H54 (cell line): ENCODE results near the gene PRRG1.
A peak's percentile ranks its signal among the peaks of the same experiment; 100 is the strongest.
"Not testable (repeated sequence)": the region's sequence is repeated elsewhere in the genome, so short reads cannot be mapped to it uniquely, and the experiment has no call there.

Experiments used
- DNase-seq: peaks from one replicate; pipeline ENCODE4 v3.0.0; 2011; ENCODE audit warnings: low spot score, mixed read lengths; ENCODE audit not compliant: insufficient read length
- FAIRE-seq: peaks from 3 replicates; lab custom pipeline; 2011; peaks lifted over from hg19 to GRCh38; lab: Jason Lieb, UNC
- POLR2A ChIP-seq: IDR thresholded peaks from 2 replicates; pipeline ENCODE4 v1.6.1; 2011; ENCODE audit warnings: low read depth, mild to moderate bottlenecking, low read length

PRRG1 gene

DNA sequence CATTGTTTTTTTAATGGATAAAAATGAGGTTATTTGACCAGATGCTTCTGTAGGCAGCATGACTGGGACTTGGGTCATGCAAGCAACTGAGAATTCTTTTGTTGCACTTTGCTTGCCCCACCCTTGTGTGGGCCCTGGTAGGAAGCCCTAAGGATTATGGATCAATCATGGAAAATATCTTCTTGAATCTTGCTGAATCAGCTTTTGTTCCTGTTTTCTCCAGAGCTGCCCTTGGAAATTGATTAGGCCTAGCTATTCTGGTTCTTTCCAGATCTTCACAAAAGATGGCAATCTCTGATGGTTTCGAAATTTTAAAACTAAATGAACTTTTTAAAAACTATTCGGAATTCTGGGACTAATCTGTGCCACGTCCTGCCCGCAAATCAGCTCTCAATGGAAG, 58.6 kb downstream of the PRRG1 start:
- FAIRE-seq (no peak), DNase-seq (no peak)
- TF ChIP-seq POLR2A = no peak

DNA sequence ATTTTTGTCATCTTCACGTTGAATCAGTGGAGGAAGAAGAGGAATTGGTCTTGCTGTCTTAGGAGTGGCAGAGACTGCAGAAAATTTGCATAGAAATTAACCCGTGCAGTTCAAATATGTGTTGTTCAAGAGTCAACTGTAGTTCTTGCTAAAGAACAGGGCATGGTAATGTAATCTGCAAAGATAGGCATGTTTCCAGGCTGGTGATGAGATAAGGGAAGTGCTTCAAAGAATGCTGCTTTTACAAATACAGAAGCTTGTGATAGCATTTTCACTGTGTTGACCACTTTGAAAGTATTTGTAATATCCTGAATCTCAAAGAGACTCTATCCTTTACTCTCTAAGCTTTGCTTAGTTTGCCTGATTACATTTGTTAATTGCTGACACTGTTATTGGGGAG, 60.1 kb downstream of the PRRG1 start:
- TF ChIP-seq POLR2A = no peak
- no peak for DNase-seq
- FAIRE-seq = no peak

DNA sequence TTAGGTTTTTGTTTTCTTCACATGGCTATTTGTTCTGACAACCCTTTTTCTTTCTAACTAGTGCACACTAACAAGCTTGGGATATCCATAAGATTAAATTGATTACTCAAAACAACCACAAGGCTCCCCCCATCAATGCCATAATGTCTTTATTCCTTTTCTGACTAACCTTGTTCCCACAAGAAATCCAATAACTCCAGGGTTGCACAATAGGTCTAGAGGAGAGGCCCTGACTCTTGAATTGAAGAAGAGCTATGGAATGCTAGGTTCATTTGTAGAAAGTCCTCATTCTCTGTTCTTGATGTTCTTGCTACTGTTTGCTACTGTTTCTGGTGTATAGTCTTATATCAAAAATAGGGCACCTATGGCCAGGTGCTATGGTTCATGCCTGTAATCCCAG, 71.0 kb downstream of the PRRG1 start:
- no peak for DNase-seq
- no peak for TF ChIP-seq POLR2A
- FAIRE-seq = no peak

DNA sequence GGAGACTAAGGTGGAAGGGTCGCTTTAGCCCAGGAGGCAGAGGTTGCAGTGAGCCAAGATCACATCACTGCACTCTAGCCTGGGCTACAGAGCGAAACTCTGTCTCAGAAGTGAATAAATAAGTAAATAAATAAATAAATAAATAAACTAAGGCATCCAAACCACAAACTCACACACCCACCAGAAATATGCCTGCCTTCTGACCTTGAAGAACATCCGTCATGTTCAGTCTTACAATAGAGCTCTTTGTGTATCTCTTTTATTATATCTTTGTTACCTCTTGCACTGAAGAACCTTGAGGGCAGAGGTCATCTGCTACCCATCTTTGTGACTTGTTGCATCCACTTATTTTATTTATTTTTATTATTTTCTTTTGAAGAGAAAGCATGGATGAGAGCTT, 71.6 kb downstream of the PRRG1 start:
- no peak for FAIRE-seq
- TF ChIP-seq POLR2A = no peak
- DNase-seq = no peak

DNA sequence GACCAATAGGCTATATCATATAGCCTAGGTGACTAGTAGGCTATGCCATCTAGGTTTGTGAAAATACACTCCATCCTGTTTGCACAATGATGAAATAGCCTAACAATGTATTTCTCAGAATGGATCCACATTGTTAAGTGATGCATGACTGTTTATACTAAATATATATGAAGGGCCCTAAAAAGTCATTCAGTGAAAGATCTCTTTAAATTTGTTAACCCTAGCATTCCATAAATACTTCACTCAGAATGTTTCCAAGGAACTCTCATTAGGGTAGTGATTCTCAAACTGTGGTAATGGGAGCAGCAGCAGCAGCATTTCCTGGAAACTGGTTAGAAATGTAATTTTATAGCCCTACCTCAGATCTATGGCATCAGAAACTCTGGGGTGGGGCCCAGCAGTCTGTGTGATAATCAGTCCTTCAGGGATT, 74.9 kb downstream of the PRRG1 start:
- no peak for DNase-seq
- TF ChIP-seq POLR2A = no peak
- FAIRE-seq = no peak

DNA sequence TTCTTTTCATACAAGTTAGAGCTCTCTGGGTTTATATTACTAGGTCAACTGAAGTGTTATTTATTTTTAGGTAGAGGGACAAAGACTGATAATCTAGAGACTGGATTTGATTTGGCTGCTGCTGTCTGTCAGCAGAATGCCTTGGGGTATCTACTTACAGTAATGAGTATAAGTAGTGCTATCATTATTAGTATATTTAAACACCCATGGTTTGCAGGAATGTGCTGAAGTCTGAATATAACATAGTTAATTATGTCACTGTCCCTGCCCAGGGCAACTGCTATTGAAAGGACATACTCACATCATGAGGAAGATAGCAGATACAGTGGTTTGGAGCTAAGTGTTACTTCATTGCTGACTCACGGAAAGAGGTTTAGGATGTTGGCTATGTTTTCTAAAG, 76.2 kb downstream of the PRRG1 start:
- TF ChIP-seq POLR2A = no peak
- FAIRE-seq (no peak), DNase-seq (no peak)

DNA sequence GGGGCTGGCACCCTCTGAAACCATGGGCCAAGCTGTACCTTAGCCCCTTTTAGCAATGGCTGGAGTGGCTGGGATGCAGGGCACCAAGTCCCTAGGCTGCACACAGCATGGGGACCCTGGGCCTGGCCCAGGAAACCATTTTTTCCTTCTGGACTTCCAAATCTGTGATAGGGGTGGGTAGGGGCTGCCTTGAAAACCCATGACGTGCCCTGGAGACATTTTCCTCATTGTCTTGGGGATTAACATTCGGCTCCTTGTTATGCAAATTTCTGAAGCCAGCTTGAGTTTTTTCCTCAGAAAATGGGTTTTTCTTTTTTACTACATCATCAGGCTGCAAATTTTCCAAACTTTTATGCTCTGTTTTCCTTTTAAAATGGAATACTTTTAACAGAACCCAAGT, 79.8 kb downstream of the PRRG1 start:
- FAIRE-seq, DNase-seq: not testable (repeated sequence)

DNA sequence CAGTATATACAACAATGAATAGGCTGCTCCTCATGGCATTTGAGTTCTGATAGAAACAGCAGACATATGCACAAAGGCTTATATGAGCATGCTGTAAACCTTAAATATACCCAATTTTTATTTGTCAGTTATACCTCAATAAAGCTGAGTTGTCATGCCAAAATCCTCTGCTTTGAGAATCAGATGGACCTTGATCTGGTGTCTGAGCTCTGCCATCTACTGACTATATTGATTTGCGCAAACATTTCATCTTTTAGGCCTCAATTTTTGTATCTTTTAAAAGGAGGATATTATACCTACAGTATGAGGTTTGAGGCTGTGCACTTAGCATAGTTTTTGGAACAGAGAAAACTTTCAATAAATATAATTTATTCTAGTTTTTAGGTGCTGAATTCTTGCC, 85.2 kb downstream of the PRRG1 start:
- FAIRE-seq = no peak
- no peak for DNase-seq
- no peak for TF ChIP-seq POLR2A

DNA sequence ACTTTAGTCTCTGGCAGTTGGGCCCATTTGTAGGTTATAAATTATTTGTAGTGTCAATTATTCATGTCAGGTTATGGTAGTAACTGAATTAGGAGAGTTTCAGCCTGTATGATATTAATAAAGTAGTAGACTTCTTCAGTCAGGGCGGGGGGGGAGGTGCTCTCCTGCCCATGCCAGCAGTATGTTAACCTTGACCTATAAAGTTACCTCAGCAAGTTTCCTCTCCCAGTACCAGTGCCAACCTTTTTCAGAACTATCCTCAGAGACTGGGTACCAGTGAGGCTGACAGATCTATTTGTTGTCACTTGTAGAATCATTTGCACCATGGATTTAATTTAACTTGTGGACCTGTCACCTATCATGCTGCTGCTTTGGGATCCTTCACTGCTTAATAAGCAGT, 88.0 kb downstream of the PRRG1 start:
- DNase-seq = no peak
- TF ChIP-seq POLR2A = no peak
- FAIRE-seq = no peak

DNA sequence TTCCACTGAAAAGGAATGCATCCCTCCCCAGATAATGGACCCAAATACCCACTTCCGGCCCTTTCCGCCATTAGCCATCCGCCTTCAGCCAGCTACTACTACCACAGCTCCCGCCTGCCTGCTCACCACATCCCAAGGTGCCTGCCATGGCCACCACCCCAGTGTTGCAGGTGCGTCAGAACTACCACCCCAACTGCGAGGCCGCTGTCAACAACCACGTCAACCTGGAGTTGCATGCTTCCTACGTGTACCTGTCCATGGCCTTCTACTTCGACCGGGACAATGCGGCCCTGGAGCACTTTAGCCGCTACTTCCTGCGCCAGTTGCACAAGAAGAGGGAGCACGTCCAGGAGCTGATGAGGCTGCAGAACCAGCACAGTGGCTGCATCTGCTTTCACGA, 92.2 kb downstream of the PRRG1 start:
- FAIRE-seq (no peak), DNase-seq (no peak)
- no peak for TF ChIP-seq POLR2A

DNA sequence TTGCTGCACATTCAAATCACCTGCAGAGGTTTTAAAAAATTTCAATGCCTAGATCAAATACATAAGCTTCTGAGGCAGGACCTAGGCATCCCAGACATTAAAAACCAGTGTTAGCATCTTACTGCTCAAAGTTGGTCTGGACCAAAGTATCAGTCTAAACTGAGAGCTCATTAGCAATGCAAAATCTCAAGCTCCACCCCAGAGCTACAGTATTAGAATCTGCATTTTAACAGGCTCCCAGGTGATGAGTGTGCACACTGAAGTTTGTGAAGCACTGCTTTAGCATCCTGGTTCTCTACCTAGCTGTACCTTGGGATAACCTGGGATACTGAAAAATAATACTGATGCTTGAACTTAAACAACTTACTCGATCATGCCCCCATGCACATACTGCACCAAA, 96.0 kb downstream of the PRRG1 start:
- FAIRE-seq = no peak

DNA sequence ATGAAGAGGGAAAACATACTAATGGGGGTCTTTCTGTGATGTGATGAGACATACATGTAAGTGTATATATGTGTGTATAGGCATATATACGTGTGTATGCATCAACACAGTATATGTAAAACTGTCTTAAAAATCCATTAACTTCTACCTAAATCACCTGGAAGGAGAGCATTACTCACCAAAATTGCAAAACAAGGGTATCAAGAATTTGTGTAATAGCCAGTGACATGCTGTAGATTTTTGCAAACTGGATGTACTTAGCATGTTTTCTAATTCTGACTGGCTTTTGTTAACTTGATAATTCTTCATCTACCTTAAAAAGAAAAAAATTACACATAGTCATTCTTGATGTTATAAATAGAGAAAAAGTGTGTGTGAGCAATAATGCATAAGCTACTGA, 104.7 kb downstream of the PRRG1 start:
- DNase-seq (no peak), FAIRE-seq (no peak)

More for the DNA sequence above, 96.0 kb downstream of the PRRG1 start:
- TF ChIP-seq POLR2A = no peak
- DNase-seq = no peak

DNA sequence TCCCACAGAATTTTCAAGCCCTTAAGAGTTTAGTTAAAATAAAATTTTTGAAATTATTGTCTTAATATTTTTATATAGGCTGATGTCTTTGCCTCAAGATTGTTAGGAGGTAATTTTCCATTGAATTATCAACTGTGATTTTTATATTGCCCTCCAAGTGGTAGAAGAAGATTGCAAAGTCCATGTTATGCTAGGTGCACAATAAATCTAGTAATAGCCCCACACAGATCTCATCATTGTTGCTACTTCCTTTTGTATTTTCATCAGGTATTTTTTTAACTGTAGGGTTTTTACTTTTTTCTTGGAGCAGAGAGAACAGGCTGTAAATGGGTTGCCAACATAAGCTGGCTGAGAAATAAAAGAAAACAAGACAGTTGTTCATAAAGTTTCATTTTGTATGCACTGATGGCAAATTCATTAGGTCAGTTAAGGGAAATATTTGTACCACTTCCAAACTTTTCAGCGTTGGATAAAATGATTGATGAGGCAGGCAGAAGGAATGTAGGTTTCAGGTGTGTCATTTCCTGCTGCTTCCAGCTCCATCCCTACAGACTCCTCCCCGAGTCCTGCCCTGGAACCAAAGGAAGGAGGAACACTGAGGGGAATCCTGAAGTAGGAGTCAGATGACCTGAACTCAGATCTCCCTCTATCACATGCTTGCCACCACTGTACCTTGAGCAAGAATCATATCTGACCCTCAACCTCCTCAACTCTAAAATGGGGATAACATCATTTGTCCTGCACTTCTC, 105.5 kb downstream of the PRRG1 start:
- FAIRE-seq (no peak), DNase-seq (peak; percentile 9)
- TF ChIP-seq POLR2A = no peak

More for the DNA sequence above, 104.7 kb downstream of the PRRG1 start:
- no peak for TF ChIP-seq POLR2A

DNA sequence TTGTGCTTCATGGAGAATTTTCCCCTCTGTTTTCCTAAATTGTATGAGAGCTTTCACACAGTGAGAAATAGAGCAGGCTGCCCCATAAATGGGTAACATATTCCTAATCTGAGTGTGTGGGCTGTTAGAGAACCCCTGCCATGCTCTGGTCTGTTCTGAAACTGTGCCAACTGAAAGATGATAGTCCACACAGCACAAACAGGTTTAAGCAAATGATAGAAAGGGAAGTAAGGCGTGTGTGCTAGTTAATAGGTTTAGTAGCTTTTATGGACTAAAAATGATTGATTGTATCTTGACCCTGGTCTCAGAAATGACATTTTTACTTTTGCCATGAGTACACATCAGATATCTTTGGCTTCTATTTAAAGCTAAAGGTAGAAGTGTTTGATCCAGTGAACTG, 106.2 kb downstream of the PRRG1 start:
- TF ChIP-seq POLR2A = no peak
- no peak for DNase-seq
- no peak for FAIRE-seq

DNA sequence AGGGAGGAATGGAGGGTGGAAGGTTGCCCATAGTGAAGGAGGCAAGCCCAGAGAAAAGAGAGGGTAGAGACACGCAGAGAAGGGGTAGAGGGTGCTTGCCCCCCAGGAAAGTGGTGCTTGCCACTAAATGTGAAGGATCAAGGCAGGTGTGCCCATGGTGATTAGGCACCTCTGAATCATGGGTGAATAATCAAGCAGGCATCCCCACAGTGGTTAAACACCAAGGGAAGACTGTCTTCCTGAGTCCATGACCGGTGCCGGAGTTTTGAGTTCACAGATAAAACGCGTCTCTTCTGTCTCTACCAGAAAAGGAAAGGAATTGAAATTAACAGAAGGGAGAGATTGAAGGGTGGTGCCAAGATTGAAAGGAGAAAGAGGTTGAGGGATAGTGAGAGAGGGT, 111.1 kb downstream of the PRRG1 start:
- not testable (repeated sequence) for FAIRE-seq

DNA sequence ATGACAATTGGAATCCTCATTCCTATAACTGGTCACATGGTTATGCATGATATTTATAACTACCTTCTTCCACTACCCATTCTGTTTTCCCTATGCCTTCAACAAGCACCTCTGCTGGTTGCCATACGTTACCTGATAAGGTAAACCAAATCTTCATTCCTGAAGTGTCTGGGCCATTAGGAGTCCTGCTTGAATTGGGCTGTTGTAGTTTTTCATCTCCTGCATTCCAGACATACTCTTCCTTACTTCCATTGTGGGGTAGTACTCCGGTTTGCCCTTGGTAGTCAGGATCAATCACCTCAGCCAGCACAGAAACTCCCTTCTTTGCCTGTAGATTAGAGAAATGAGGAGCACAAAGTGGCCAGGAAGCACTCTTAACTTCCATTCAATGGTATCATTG, 113.2 kb downstream of the PRRG1 start:
- no peak for FAIRE-seq
- DNase-seq = no peak
- TF ChIP-seq POLR2A = no peak

More for the DNA sequence above, 111.1 kb downstream of the PRRG1 start:
- DNase-seq = not testable (repeated sequence)
